Nephron (organoid): ENCODE data around the gene SLC47A2.

Experiments
- H3K27ac Mint-ChIP-seq, 3 experiments: 2 replicates each; pipeline ENCODE4 v1.8.0; 2020; ENCODE audit warnings: mixed read lengths in 3 of 3, mild to moderate bottlenecking in 2 of 3, moderate library complexity in 1 of 3
- H3K27me3 Mint-ChIP-seq: 2 replicates; pipeline ENCODE4 v1.8.0; 2021; ENCODE audit warnings: low read depth, mild to moderate bottlenecking, moderate library complexity, mixed read lengths
- H3K36me3 Mint-ChIP-seq: 2 replicates; pipeline ENCODE4 v1.8.0; 2020; ENCODE audit warnings: low read depth, mixed read lengths
- H3K4me1 Mint-ChIP-seq: 2 replicates; pipeline ENCODE4 v1.8.0; 2020; ENCODE audit warnings: mixed read lengths
- H3K4me3 Mint-ChIP-seq, 3 experiments: 2 replicates each; pipeline ENCODE4 v1.8.0; 2020; ENCODE audit warnings: mild to moderate bottlenecking in 3 of 3, mixed read lengths in 3 of 3, moderate library complexity in 2 of 3
- H3K9me3 Mint-ChIP-seq: 2 replicates; pipeline ENCODE4 v1.8.0; 2020; ENCODE audit warnings: mixed read lengths
- TF ChIP-seq, protein P1 (sequence below), 3 experiments: fragments of 200-600 bp; sonication (generic); IDR thresholded peaks; one replicate each; pipeline ENCODE4 v1.5.0; 2021; ENCODE audit warnings: antibody characterized with exemption in 3 of 3; ENCODE audit not compliant: unreplicated experiment in 3 of 3

Gene SLC47A2

GRCh38 chr17:19733953-19734526 is 17.7 kb upstream of the SLC47A2 start:
- no peak overlapping the region for H3K4me3 Mint-ChIP-seq
- H3K36me3 Mint-ChIP-seq: no peaks in the 10 kb centered on the region
- H3K4me1 Mint-ChIP-seq: no peaks in the 10 kb centered on the region
- no peaks in the 10 kb centered on the region for H3K9me3 Mint-ChIP-seq
- H3K27ac Mint-ChIP-seq: no peak overlapping the region
- peaks cover 12% of the 10 kb centered on the region for H3K27me3 Mint-ChIP-seq
- TF ChIP-seq, protein P1, sequence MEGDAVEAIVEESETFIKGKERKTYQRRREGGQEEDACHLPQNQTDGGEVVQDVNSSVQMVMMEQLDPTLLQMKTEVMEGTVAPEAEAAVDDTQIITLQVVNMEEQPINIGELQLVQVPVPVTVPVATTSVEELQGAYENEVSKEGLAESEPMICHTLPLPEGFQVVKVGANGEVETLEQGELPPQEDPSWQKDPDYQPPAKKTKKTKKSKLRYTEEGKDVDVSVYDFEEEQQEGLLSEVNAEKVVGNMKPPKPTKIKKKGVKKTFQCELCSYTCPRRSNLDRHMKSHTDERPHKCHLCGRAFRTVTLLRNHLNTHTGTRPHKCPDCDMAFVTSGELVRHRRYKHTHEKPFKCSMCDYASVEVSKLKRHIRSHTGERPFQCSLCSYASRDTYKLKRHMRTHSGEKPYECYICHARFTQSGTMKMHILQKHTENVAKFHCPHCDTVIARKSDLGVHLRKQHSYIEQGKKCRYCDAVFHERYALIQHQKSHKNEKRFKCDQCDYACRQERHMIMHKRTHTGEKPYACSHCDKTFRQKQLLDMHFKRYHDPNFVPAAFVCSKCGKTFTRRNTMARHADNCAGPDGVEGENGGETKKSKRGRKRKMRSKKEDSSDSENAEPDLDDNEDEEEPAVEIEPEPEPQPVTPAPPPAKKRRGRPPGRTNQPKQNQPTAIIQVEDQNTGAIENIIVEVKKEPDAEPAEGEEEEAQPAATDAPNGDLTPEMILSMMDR (IDR thresholded peaks at IDR 0.05; ENCODE audit: unreplicated experiment in 3 of 3): no peak

DNA sequence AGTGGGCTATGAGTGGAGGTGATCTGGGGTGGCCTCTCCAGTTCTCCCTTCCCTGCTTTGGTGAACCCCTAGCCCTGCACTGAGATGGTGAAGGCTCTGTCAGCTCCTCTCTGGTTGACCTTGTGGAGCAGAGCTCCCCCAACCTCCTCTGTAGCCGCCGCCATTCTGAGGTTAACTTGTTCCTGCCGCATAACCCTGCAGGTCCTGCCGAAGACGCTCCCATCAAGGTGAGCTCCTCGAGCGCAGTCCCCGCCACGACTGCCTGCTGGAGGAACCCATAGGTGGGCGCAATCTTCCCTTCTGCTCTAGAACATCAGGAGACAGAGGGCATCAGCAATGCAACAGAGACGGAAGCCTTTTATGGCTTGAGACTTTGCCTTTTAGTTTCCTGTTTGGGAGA is 15.2 kb upstream of the SLC47A2 start:
- H3K9me3 Mint-ChIP-seq: no peaks in the 10 kb centered on the region
- no peak overlapping the region for H3K4me3 Mint-ChIP-seq
- TF ChIP-seq, protein P1 (IDR thresholded peaks at IDR 0.05; ENCODE audit: unreplicated experiment in 3 of 3): no peak
- no peaks in the 10 kb centered on the region for H3K36me3 Mint-ChIP-seq
- H3K27ac Mint-ChIP-seq: no peak overlapping the region
- H3K27me3 Mint-ChIP-seq: peaks cover 20% of the 10 kb centered on the region
- peaks cover 19% of the 10 kb centered on the region for H3K4me1 Mint-ChIP-seq

GRCh38 chr17:19730843-19731242 is 14.5 kb upstream of the SLC47A2 start:
- Mint-ChIP-seq H3K27ac (no peak overlapping the region), H3K9me3 (no peaks in the 10 kb centered on the region), H3K4me1 (peaks cover 23% of the 10 kb centered on the region), H3K36me3 (no peaks in the 10 kb centered on the region), H3K4me3 (no peak overlapping the region), H3K27me3 (peaks cover 20% of the 10 kb centered on the region)
- TF ChIP-seq, protein P1 (IDR thresholded peaks at IDR 0.05; ENCODE audit: unreplicated experiment in 3 of 3): no peak

GRCh38 chr17:19729900-19730299 is 13.5 kb upstream of the SLC47A2 start:
- Mint-ChIP-seq H3K4me3 (no peak overlapping the region), H3K9me3 (no peaks in the 10 kb centered on the region), H3K4me1 (peaks cover 32% of the 10 kb centered on the region), H3K36me3 (no peaks in the 10 kb centered on the region), H3K27me3 (peaks cover 20% of the 10 kb centered on the region), H3K27ac (no peak overlapping the region)
- TF ChIP-seq, protein P1 (IDR thresholded peaks at IDR 0.05; ENCODE audit: unreplicated experiment in 3 of 3): no peak

GRCh38 chr17:19728084-19728495 is 11.7 kb upstream of the SLC47A2 start:
- no peaks in the 10 kb centered on the region for H3K36me3 Mint-ChIP-seq
- H3K4me1 Mint-ChIP-seq: peaks cover 36% of the 10 kb centered on the region
- peaks cover 20% of the 10 kb centered on the region for H3K27me3 Mint-ChIP-seq
- peak overlapping the region; percentile 43 to 82 (median 76) for H3K27ac Mint-ChIP-seq
- TF ChIP-seq, protein P1 (IDR thresholded peaks at IDR 0.05; ENCODE audit: unreplicated experiment in 3 of 3): no peak
- H3K9me3 Mint-ChIP-seq: no peaks in the 10 kb centered on the region
- H3K4me3 Mint-ChIP-seq: no peak overlapping the region

- TF ChIP-seq, protein P1 (IDR thresholded peaks at IDR 0.05; ENCODE audit: unreplicated experiment in 3 of 3): no peak
- H3K27me3 Mint-ChIP-seq: peaks cover 24% of the 10 kb centered on the region
- no peak overlapping the region for H3K4me3 Mint-ChIP-seq
- peaks cover 36% of the 10 kb centered on the region for H3K4me1 Mint-ChIP-seq
- H3K36me3 Mint-ChIP-seq: no peaks in the 10 kb centered on the region
- H3K27ac Mint-ChIP-seq: peak overlapping the region; percentile 43 to 82 (median 76)
- H3K9me3 Mint-ChIP-seq: no peaks in the 10 kb centered on the region
Observed at GRCh38 chr17:19727501-19728078, 11.2 kb upstream of the SLC47A2 start.
